ENCODE data around the gene RESP18.

GRCh38 chr2:219299372-219299760, 33.2 kb downstream of the RESP18 start:
- TF ChIP-seq CTCF (IDR thresholded peaks at IDR 0.05 in 2 of 3, conservative IDR thresholded peaks at IDR 0.05 in 1 of 3; ENCODE audit: borderline replicate concordance in 1 of 3, insufficient read depth in 1 of 3, low read depth in 2 of 3, low read length in 2 of 3) (no peak), POLR2AphosphoS5 (IDR thresholded peaks at IDR 0.05; ENCODE audit: low read depth, low read length) (no peak), POLR2A (IDR thresholded peaks at IDR 0.05; ENCODE audit: borderline replicate concordance, extremely low read depth, insufficient read depth, insufficient read length) (no peak), EZH2phosphoT487 (IDR thresholded peaks at IDR 0.05; ENCODE audit: borderline replicate concordance) (no peak), FOSL1 (IDR thresholded peaks at IDR 0.05; ENCODE audit: low read depth) (no peak), EZH2 (IDR thresholded peaks at IDR 0.05) (no peak), CBX3 (IDR thresholded peaks at IDR 0.05; ENCODE audit: low read depth) (no peak), MAX (IDR thresholded peaks at IDR 0.05) (no peak), SRF (IDR thresholded peaks at IDR 0.05; ENCODE audit: low read depth) (no peak), ZBTB33 (IDR thresholded peaks at IDR 0.05; ENCODE audit: extremely low read depth, insufficient replicate concordance, low read length) (no peak), SIN3A (IDR thresholded peaks at IDR 0.05; ENCODE audit: low read depth) (no peak), ATF3 (IDR thresholded peaks at IDR 0.05) (no peak), RAD21 (IDR thresholded peaks at IDR 0.05; ENCODE audit: low read depth) (no peak), SP1 (IDR thresholded peaks at IDR 0.05; ENCODE audit: low read depth) (no peak)
